Endothelial cell of umbilical vein (primary cell): ENCODE results near the gene TMTC4. TPM values are rescaled to one million over a fixed set of nuclear protein-coding genes. Genes with fewer than 3 reads are reported as not detected.

Source experiments
- BruUV-seq: library from RNA; stranded (reverse); fragments of 400-500 nt; replicated peaks from 2 replicates; lab custom pipeline; 2021; lab: Mats Ljungman, UMichigan
- CTCF ChIA-PET: fragments of 300-600, 350-600 bp; sonication (Branson Sonifier 250); formaldehyde crosslinking; loops from one replicate; lab custom pipeline; 2021; ENCODE audit warnings: antibody characterized with exemption, inconsistent platforms; lab: Charles Lee
- POLR2A ChIA-PET: fragments of 300-600, 350-600 bp; sonication (Branson Sonifier 250); formaldehyde crosslinking; loops from one replicate; lab custom pipeline; 2021; ENCODE audit warnings: antibody characterized with exemption, inconsistent platforms; lab: Charles Lee
- DNase-seq: peaks from one replicate; pipeline ENCODE4 v3.0.0-alpha.2; 2011; ENCODE audit warnings: low read depth, low spot score
- FAIRE-seq: peaks from 2 replicates; lab custom pipeline; 2011; peaks lifted over from hg19 to GRCh38; lab: Jason Lieb, UNC
- H2AFZ ChIP-seq: 2 replicates; pipeline ENCODE4 v1.6.0; 2012; ENCODE audit warnings: low read depth, low read length, control low read depth, inconsistent platforms
- H3K27ac ChIP-seq: 2 replicates; pipeline ENCODE4 v1.5.1; 2011; ENCODE audit warnings: low read depth, mild to moderate bottlenecking, control low read depth, low read length, moderate library complexity; ENCODE audit not compliant: insufficient read depth
- H3K27me3 ChIP-seq, 2 experiments: 2 replicates each; pipeline versions ENCODE4 v1.6.0 to v1.6.1; 2011; ENCODE audit warnings: low read length in 2 of 2, mixed read lengths in 1 of 2; ENCODE audit not compliant: control insufficient read depth in 2 of 2, insufficient read depth in 2 of 2
- H3K36me3 ChIP-seq, 2 experiments: 2 replicates in 1 of 2; 3 replicates in 1 of 2; pipeline ENCODE4 v1.5.1; 2011; ENCODE audit warnings: low read length in 2 of 2, mild to moderate bottlenecking in 1 of 2, moderate library complexity in 1 of 2; ENCODE audit not compliant: control insufficient read depth in 2 of 2, insufficient read depth in 2 of 2; ENCODE audit errors: extremely low read depth in 1 of 2
- H3K4me1 ChIP-seq: 3 replicates; pipeline ENCODE4 v1.5.1; 2011; ENCODE audit warnings: mild to moderate bottlenecking, low read length; ENCODE audit not compliant: control insufficient read depth, insufficient read depth; ENCODE audit errors: extremely low read depth
- H3K4me2 ChIP-seq: 2 replicates; pipeline ENCODE4 v1.6.1; 2011; ENCODE audit warnings: low read length, control low read depth, mixed read lengths; ENCODE audit not compliant: insufficient read depth
- H3K4me3 ChIP-seq, 3 experiments: fragments of 200-600 bp in 1 of 3; sonication (generic), shearing (Covaris generic) in 1 of 3; replicated peaks in 1 of 3; 2 replicates each; pipeline ENCODE4 v1.5.1; 2011 to 2016; ENCODE audit warnings: control low read depth in 3 of 3, low read length in 3 of 3, mild to moderate bottlenecking in 2 of 3, inconsistent platforms in 1 of 3, low read depth in 1 of 3, moderate library complexity in 1 of 3; ENCODE audit not compliant: insufficient read depth in 1 of 3
- H3K79me2 ChIP-seq: 2 replicates; pipeline ENCODE4 v1.6.0; 2012; ENCODE audit warnings: low read length, inconsistent platforms; ENCODE audit not compliant: control insufficient read depth, insufficient read depth
- H3K9ac ChIP-seq: replicated peaks from 2 replicates; pipeline ENCODE3; 2011; ENCODE audit warnings: low read length, control low read depth; ENCODE audit not compliant: insufficient read depth; ENCODE audit errors: extremely low read depth
- H3K9me1 ChIP-seq: replicated peaks from 3 replicates; pipeline ENCODE4 v1.6.0; 2011; ENCODE audit warnings: mild to moderate bottlenecking, low read length; ENCODE audit not compliant: control insufficient read depth, insufficient read depth; ENCODE audit errors: extremely low read depth
- H3K9me3 ChIP-seq: replicated peaks from 2 replicates; pipeline ENCODE4 v1.5.1; 2012; ENCODE audit warnings: low read length, inconsistent platforms; ENCODE audit not compliant: control insufficient read depth, insufficient read depth
- H4K20me1 ChIP-seq: replicated peaks from 2 replicates; pipeline ENCODE3; 2011; ENCODE audit warnings: mild to moderate bottlenecking, low read length; ENCODE audit not compliant: control insufficient read depth, insufficient read depth; ENCODE audit errors: extremely low read depth
- CTCF ChIP-seq, 2 donors: IDR thresholded peaks; 1 replicate in 1 of 2; 2 replicates in 1 of 2; pipeline ENCODE4 v1.5.1; 2011; ENCODE audit warnings: low read length in 2 of 2, mild to moderate bottlenecking in 2 of 2, moderate library complexity in 2 of 2, control low read depth in 1 of 2, inconsistent platforms in 1 of 2, low read depth in 1 of 2; ENCODE audit not compliant: insufficient read depth in 1 of 2; ENCODE audit errors: extremely low read depth in 1 of 2
- EZH2 ChIP-seq: IDR thresholded peaks from 2 replicates; pipeline ENCODE4 v1.6.1; 2012; ENCODE audit warnings: borderline replicate concordance, low read depth, mild to moderate bottlenecking, moderate library complexity, low read length, inconsistent platforms; ENCODE audit not compliant: severe bottlenecking
- FOS ChIP-seq: IDR thresholded peaks from 2 replicates; pipeline ENCODE4 v1.6.1; 2011; ENCODE audit warnings: mild to moderate bottlenecking, low read length, moderate library complexity, borderline replicate concordance; ENCODE audit not compliant: insufficient read depth
- GATA2 ChIP-seq: IDR thresholded peaks from 2 replicates; pipeline ENCODE4 v1.7.0; 2011; ENCODE audit warnings: low read depth, mild to moderate bottlenecking, moderate library complexity, mixed read lengths, low read length; ENCODE audit not compliant: insufficient read length, insufficient read depth
- JUN ChIP-seq: IDR thresholded peaks from 2 replicates; pipeline ENCODE4 v1.6.1; 2011; ENCODE audit warnings: borderline replicate concordance, low read depth; ENCODE audit not compliant: insufficient read length, insufficient read depth
- MAX ChIP-seq: IDR thresholded peaks from 2 replicates; pipeline ENCODE4 v1.6.1; 2011; ENCODE audit not compliant: insufficient read depth, insufficient read length
- MYC ChIP-seq: IDR thresholded peaks from one replicate; pipeline ENCODE4 v1.6.1; 2011; ENCODE audit warnings: mild to moderate bottlenecking, low read depth, low read length
- POLR2A ChIP-seq: IDR thresholded peaks from 2 replicates; pipeline ENCODE4 v1.6.1; 2012; ENCODE audit warnings: low read depth, mild to moderate bottlenecking, control low read depth, low read length
- POLR2AphosphoS5 ChIP-seq: IDR thresholded peaks from 2 replicates; pipeline ENCODE4 v1.6.1; 2012; ENCODE audit warnings: low read depth, mild to moderate bottlenecking, control low read depth, low read length, moderate library complexity; ENCODE audit not compliant: insufficient read depth
- dilution Hi-C: fragments of 300-500 bp; cut with MboI; formaldehyde crosslinking; loops from one replicate; pipeline ENCODE4 v1.15.0; 2019; ENCODE audit warnings: low sequenced_read_pairs; ENCODE audit not compliant: extremely low pct_ligation_motif_present
- intact Hi-C: fragments of 100-400 bp; cut with micrococcal nuclease; formaldehyde crosslinking; loops from one replicate; pipeline ENCODE4 v1.10.0; 2022
- polyA plus RNA-seq, 4 experiments: library from polyadenylated mRNA; depleted of rRNA in 3 of 4; stranded (reverse) in 3 of 4; unstranded in 1 of 4; fragments of >200 nt; gene quantifications; 2 replicates each; pipeline versions ENCODE4 v1.2.1 to v1.2.3, GENCODE V29; 2011 to 2012; ENCODE audit warnings: missing spikeins in 1 of 4
- total RNA-seq: library from RNA; stranded (reverse); gene quantifications from 2 replicates; pipeline ENCODE4 v1.2.3, GENCODE V29; 2021

TMTC4 gene
- total and polyA plus RNA-seq, 2 donors (not counting 3 experiments of a cell fraction or from before 2014, with no cell fraction given), result 24.6 to 31.9 TPM

- dilution Hi-C loops, result no loop called here
- Histone ChIP-seq H3K9ac (no peak overlapping the region), H3K9me1 (no peaks in the 10 kb centered on the region), H3K4me2 (no peak overlapping the region), H3K4me3 (no peak overlapping the region), H3K36me3 (peaks cover 0 to 2% of the 10 kb centered on the region in 2 experiments), H3K4me1 (peaks cover 5% of the 10 kb centered on the region), H2AFZ (no peak overlapping the region), H3K27ac (no peak overlapping the region), H3K79me2 (no peaks in the 10 kb centered on the region), H4K20me1 (no peaks in the 10 kb centered on the region), H3K27me3 (no peaks in the 10 kb centered on the region), H3K9me3 (no peaks in the 10 kb centered on the region)
- ChIA-PET CTCF (interaction anchor here (1.3 kb wide), 1 partner anchor 10 kb away, joined by 3 read pairs; no protein-coding TSS in a partner anchor), POLR2A (no interaction called here)
- BruUV-seq, result no TSS peak
- FAIRE-seq, result peak; percentile 31
- intact Hi-C loops, result no loop called here
- no peak for TF ChIP-seq MAX
- TF ChIP-seq MYC, result no peak
- no peak for TF ChIP-seq EZH2
- TF ChIP-seq CTCF (IDR thresholded peaks at IDR 0.05; ENCODE audit: extremely low read depth in 1 of 2, insufficient read depth in 1 of 2, low read depth in 1 of 2, low read length in 2 of 2), result no peak
- no peak for TF ChIP-seq FOS
- no peak for TF ChIP-seq GATA2
- no peak for TF ChIP-seq JUN
- TF ChIP-seq POLR2AphosphoS5, result no peak
- no peak for TF ChIP-seq POLR2A
- DNase-seq, result peak; percentile 73
Observed at GRCh38 chr13:100602493-100603111, 72.0 kb downstream of the TMTC4 start.
